GM12872 (cell line): ENCODE data around the gene KDM1B.

ENCODE experiments used
- TF ChIP-seq, protein P1 (sequence below): IDR thresholded peaks from 3 replicates; pipeline ENCODE4 v1.5.1; 2011; ENCODE audit warnings: low read depth, mild to moderate bottlenecking, low read length, moderate library complexity; ENCODE audit not compliant: insufficient read depth

Gene KDM1B

GRCh38 chr6:18269717-18270116 lies 114.5 kb downstream of the KDM1B start:
- TF ChIP-seq, protein P1, sequence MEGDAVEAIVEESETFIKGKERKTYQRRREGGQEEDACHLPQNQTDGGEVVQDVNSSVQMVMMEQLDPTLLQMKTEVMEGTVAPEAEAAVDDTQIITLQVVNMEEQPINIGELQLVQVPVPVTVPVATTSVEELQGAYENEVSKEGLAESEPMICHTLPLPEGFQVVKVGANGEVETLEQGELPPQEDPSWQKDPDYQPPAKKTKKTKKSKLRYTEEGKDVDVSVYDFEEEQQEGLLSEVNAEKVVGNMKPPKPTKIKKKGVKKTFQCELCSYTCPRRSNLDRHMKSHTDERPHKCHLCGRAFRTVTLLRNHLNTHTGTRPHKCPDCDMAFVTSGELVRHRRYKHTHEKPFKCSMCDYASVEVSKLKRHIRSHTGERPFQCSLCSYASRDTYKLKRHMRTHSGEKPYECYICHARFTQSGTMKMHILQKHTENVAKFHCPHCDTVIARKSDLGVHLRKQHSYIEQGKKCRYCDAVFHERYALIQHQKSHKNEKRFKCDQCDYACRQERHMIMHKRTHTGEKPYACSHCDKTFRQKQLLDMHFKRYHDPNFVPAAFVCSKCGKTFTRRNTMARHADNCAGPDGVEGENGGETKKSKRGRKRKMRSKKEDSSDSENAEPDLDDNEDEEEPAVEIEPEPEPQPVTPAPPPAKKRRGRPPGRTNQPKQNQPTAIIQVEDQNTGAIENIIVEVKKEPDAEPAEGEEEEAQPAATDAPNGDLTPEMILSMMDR: no peak

DNA sequence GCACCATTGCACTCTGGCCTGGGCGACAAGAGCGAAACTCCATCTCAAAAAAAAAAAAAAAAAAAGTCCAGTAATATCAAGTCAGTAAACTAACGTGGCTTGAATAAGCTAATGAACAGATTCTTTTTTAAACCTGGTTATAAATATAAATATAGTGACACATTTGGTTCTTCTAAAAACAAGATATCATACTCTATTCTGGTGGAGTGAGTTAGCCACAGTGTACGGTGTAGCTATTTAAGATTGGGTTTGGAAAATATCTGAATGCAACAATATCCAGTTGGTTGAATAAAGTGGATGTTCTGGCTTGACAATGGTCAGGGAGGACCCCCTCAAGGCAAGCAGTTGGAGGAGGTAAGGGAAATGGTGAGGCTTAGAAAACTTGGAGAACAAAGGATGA lies 115.0 kb downstream of the KDM1B start:
- TF ChIP-seq, protein P1: no peak
